Activated CD4-positive, alpha-beta memory T cell treated with anti-CD3 and anti-CD28 coated beads for 36 hours (primary cell): ENCODE results near the gene MSH6. TPM values are rescaled to one million over a fixed set of nuclear protein-coding genes. Genes with fewer than 3 reads are reported as not detected.
A peak's percentile ranks its signal among the peaks of the same experiment; 100 is the strongest.

ENCODE experiments used
- CTCF ChIA-PET: fragments of 350-600 bp; sonication (Branson Sonifier 250); formaldehyde crosslinking; loops from one replicate; lab custom pipeline; 2021; ENCODE audit warnings: antibody characterized with exemption, inconsistent platforms; lab: Charles Lee
- POLR2A ChIA-PET: fragments of 350-600 bp; sonication (Branson Sonifier 250); formaldehyde crosslinking; loops from one replicate; lab custom pipeline; 2021; ENCODE audit warnings: antibody characterized with exemption; lab: Charles Lee
- DNase-seq: peaks from one replicate; pipeline ENCODE4 v3.0.0-alpha.2; 2020
- H3K27ac Mint-ChIP-seq: one replicate; pipeline ENCODE4 v1.8.0; 2021; ENCODE audit warnings: mixed read lengths
- H3K27me3 Mint-ChIP-seq: one replicate; pipeline ENCODE4 v1.8.0; 2021; ENCODE audit warnings: mixed read lengths
- H3K36me3 Mint-ChIP-seq: one replicate; pipeline ENCODE4 v1.8.0; 2021; ENCODE audit warnings: mixed read lengths
- H3K4me1 Mint-ChIP-seq: one replicate; pipeline ENCODE4 v1.8.0; 2021; ENCODE audit warnings: low read depth, mixed read lengths
- H3K4me3 Mint-ChIP-seq: one replicate; pipeline ENCODE4 v1.8.0; 2021; ENCODE audit warnings: mild to moderate bottlenecking, mixed read lengths
- H3K9me3 Mint-ChIP-seq: one replicate; pipeline ENCODE4 v1.8.0; 2021; ENCODE audit warnings: mixed read lengths
- intact Hi-C: fragments of 100-400 bp; cut with micrococcal nuclease; formaldehyde crosslinking; loops from one replicate; pipeline ENCODE4 v1.15.1; 2023
- total RNA-seq, 2 experiments: library from RNA; stranded (reverse); gene quantifications; one replicate each; pipeline ENCODE4 v1.2.3, GENCODE V29; 2021

MSH6 gene
- total RNA-seq, 2 experiments from 2014 or later = 131 to 140 TPM

DNA sequence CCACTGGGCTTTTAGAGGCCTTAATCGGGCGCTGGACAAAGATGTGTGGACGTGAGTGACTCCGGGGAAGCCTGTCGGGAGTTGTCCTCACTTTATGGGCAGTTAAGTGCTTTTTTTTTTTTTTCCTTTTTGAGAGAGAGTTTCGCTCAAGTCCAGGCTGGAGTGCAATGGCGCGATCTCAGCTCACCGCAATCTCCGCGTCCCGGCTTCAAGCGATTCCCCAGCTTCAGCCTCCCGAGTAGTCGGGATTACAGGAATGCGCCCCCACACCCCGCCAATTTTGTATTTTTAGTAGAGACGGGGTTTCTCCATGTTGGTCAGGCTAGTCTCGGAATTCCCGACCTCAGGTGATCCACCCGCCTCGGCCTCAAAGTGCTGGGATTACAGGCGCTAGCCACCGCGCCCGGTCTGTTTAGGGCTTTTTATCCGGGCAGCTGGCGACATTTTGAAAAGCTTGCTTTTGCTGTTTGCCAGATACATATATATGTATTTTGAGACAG, 1.5 kb downstream of the MSH6 start:
- no peaks in the 10 kb centered on the region for H3K27me3 Mint-ChIP-seq
- ChIA-PET POLR2A (interaction anchor here (0.6 to 1.3 kb wide), 2 partner anchors 122 to 250 kb away, joined by 3 to 4 read pairs; partner anchors contain the start of gene FBXO11), CTCF (interaction anchor here (1.4 to 2.2 kb wide), 2 partner anchors 16 to 122 kb away, joined by 4 to 6 read pairs; no protein-coding TSS in a partner anchor)
- peaks cover 22% of the 10 kb centered on the region for H3K4me1 Mint-ChIP-seq
- no peaks in the 10 kb centered on the region for H3K9me3 Mint-ChIP-seq
- DNase-seq = no peak
- H3K4me3 Mint-ChIP-seq = peak overlapping the region; percentile 89
- peaks cover 15% of the 10 kb centered on the region for H3K36me3 Mint-ChIP-seq
- no peak overlapping the region for H3K27ac Mint-ChIP-seq
- intact Hi-C loops = no loop called here

GRCh38 chr2:47785986-47786385, 3.0 kb downstream of the MSH6 start:
- POLR2A ChIA-PET = no interaction called here

DNA sequence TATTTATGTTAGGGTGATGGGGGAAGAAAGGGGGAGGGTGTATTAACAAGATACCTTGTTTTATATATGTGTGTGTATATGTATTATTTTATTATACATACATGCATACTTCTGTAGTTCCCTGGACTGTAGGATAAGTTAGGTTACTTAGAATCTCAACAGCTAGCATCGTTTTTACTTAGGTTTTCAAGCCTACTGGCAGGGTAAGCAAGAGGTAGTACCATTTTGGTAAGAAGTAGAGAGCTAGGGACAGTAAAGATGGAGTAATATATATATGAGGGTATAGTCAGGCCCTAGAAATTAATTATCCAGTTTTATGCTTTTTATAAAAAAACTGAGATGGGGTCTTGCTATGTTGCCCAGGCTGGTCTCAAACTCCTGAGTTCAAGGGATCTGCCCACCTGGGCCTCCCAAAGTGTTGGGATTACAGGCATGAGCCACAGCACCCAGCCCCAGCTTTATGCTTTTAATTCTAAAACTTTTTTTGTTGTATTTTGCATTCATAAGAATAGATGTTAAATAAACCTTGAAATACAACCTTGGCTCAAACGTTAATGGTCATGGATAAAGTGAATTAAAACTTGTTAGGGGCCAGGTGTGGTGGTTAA, 13.2 kb downstream of the MSH6 start:
- Mint-ChIP-seq H3K4me3 (no peak overlapping the region), H3K9me3 (no peaks in the 10 kb centered on the region), H3K27me3 (no peaks in the 10 kb centered on the region), H3K27ac (no peak overlapping the region), H3K36me3 (peaks cover 59% of the 10 kb centered on the region), H3K4me1 (peaks cover under 1% of the 10 kb centered on the region)
- CTCF ChIA-PET = interaction anchor here (1.4 kb wide), 1 partner anchor 12 kb away, joined by 3 read pairs; no protein-coding TSS in a partner anchor
- DNase-seq = no peak
- intact Hi-C loops = no loop called here
- POLR2A ChIA-PET = interaction anchor here (0.7 to 1.1 kb wide), 2 partner anchors 13 kb away, joined by 3 read pairs; no protein-coding TSS in a partner anchor

More at GRCh38 chr2:47785986-47786385, 3.0 kb downstream of the MSH6 start:
- Mint-ChIP-seq H3K36me3 (peaks cover 20% of the 10 kb centered on the region), H3K4me3 (peak overlapping the region; percentile 2), H3K4me1 (peaks cover 25% of the 10 kb centered on the region), H3K27ac (peak overlapping the region; percentile 1), H3K9me3 (no peaks in the 10 kb centered on the region), H3K27me3 (no peaks in the 10 kb centered on the region)
- intact Hi-C loops = no loop called here
- DNase-seq = no peak
- CTCF ChIA-PET = interaction anchor here (0.7 kb wide), 1 partner anchor 11 kb away, joined by 3 read pairs; no protein-coding TSS in a partner anchor

DNA sequence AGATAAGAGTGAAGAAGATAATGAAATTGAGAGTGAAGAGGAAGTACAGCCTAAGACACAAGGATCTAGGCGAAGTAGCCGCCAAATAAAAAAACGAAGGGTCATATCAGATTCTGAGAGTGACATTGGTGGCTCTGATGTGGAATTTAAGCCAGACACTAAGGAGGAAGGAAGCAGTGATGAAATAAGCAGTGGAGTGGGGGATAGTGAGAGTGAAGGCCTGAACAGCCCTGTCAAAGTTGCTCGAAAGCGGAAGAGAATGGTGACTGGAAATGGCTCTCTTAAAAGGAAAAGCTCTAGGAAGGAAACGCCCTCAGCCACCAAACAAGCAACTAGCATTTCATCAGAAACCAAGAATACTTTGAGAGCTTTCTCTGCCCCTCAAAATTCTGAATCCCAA, 15.7 kb downstream of the MSH6 start:
- POLR2A ChIA-PET = no interaction called here
- H3K9me3 Mint-ChIP-seq = peaks cover 9% of the 10 kb centered on the region
- CTCF ChIA-PET = no interaction called here

GRCh38 chr2:47799031-47799609, 16.2 kb downstream of the MSH6 start:
- H3K27ac Mint-ChIP-seq = peak overlapping the region; percentile 61
- DNase-seq = no peak
- no peak overlapping the region for H3K4me3 Mint-ChIP-seq
- intact Hi-C loops = no loop called here
- H3K9me3 Mint-ChIP-seq = peaks cover 9% of the 10 kb centered on the region
- POLR2A ChIA-PET = no interaction called here
- H3K4me1 Mint-ChIP-seq = peaks cover 8% of the 10 kb centered on the region
- no peaks in the 10 kb centered on the region for H3K27me3 Mint-ChIP-seq
- H3K36me3 Mint-ChIP-seq = peaks cover 83% of the 10 kb centered on the region
- CTCF ChIA-PET = no interaction called here

More for the DNA sequence above, 15.7 kb downstream of the MSH6 start:
- H3K36me3 Mint-ChIP-seq = peaks cover 78% of the 10 kb centered on the region
- no peak overlapping the region for H3K4me3 Mint-ChIP-seq
- peaks cover 5% of the 10 kb centered on the region for H3K4me1 Mint-ChIP-seq
- no peak for DNase-seq
- intact Hi-C loops = no loop called here
- no peaks in the 10 kb centered on the region for H3K27me3 Mint-ChIP-seq
- peak overlapping the region; percentile 18 for H3K27ac Mint-ChIP-seq

DNA sequence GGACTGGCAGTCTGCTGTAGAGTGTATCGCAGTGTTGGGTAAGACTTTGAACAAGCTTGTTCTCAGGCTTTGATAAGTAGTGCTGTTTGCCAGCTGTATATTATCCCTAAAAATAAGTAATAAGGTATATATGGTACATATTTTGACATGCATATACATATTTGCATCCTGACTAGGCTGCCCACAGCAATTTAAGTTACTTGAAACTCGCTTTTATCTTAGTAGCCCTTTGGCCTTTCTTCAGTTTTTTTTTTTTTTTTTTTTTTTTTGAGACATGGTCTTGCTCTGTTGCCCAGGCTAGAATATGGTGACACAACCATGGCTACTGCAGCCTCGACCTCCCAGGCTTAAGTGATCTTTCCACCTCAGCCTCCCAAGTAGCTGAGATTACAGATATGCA, 18.2 kb downstream of the MSH6 start:
- peaks cover 9% of the 10 kb centered on the region for H3K9me3 Mint-ChIP-seq
- no peak for DNase-seq
- no peak overlapping the region for H3K4me3 Mint-ChIP-seq
- ChIA-PET CTCF (no interaction called here), POLR2A (interaction anchor here (1.3 kb wide), 1 partner anchor 19 kb away, joined by 4 read pairs; no protein-coding TSS in a partner anchor)
- H3K27me3 Mint-ChIP-seq = no peaks in the 10 kb centered on the region
- peaks cover 8% of the 10 kb centered on the region for H3K4me1 Mint-ChIP-seq
- H3K36me3 Mint-ChIP-seq = peaks cover 89% of the 10 kb centered on the region
- intact Hi-C loops = no loop called here
- H3K27ac Mint-ChIP-seq = no peak overlapping the region

- ChIA-PET CTCF (no interaction called here), POLR2A (interaction anchor here (0.9 to 1.9 kb wide), 2 partner anchors 14 to 20 kb away, joined by 3 to 9 read pairs; partner anchors contain the start of gene MSH6)
- intact Hi-C loops = no loop called here
- Mint-ChIP-seq H3K27me3 (no peaks in the 10 kb centered on the region), H3K4me1 (peaks cover 15% of the 10 kb centered on the region), H3K4me3 (no peak overlapping the region), H3K36me3 (peaks cover 92% of the 10 kb centered on the region), H3K27ac (peak overlapping the region; percentile 21), H3K9me3 (peaks cover 9% of the 10 kb centered on the region)
- no peak for DNase-seq
Measured at GRCh38 chr2:47803363-47803762, 20.4 kb downstream of the MSH6 start.

GRCh38 chr2:47803770-47804169, 20.8 kb downstream of the MSH6 start:
- Mint-ChIP-seq H3K36me3 (peaks cover 90% of the 10 kb centered on the region), H3K4me1 (peaks cover 19% of the 10 kb centered on the region), H3K9me3 (peaks cover 9% of the 10 kb centered on the region), H3K4me3 (no peak overlapping the region), H3K27me3 (no peaks in the 10 kb centered on the region), H3K27ac (peak overlapping the region; percentile 21)
- POLR2A ChIA-PET = interaction anchor here (0.9 to 1.9 kb wide), 2 partner anchors 14 to 20 kb away, joined by 3 to 9 read pairs; partner anchors contain the start of gene MSH6
- CTCF ChIA-PET = no interaction called here
- DNase-seq = no peak
- intact Hi-C loops = no loop called here

DNA sequence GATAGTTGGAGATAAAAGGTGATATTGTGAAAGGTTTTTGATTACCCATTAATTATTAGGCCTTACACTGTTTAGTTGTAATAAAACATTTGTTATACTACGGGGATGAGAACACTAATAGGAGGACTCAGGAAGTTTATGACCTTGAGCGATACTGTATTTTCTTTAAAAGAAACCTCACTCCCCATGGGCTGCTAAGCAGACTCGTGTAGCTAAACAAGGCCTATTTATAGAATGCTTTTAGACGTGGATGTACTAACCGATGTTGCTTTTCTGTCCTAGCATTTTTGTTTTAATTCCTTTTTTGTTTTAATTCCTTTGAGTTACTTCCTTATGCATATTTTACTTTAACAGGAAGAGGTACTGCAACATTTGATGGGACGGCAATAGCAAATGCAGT, 22.9 kb downstream of the MSH6 start:
- H3K4me3 Mint-ChIP-seq = no peak overlapping the region
- no peaks in the 10 kb centered on the region for H3K27me3 Mint-ChIP-seq
- no peak for DNase-seq
- peak overlapping the region; percentile 28 for H3K27ac Mint-ChIP-seq
- ChIA-PET POLR2A (no interaction called here), CTCF (no interaction called here)
- H3K4me1 Mint-ChIP-seq = peaks cover 24% of the 10 kb centered on the region
- peaks cover 9% of the 10 kb centered on the region for H3K9me3 Mint-ChIP-seq
- intact Hi-C loops = no loop called here
- H3K36me3 Mint-ChIP-seq = peaks cover 72% of the 10 kb centered on the region

- no peaks in the 10 kb centered on the region for H3K27me3 Mint-ChIP-seq
- intact Hi-C loops = no loop called here
- POLR2A ChIA-PET = interaction anchor here (0.5 kb wide), 1 partner anchor 13 kb away, joined by 3 read pairs; no protein-coding TSS in a partner anchor
Measured at GRCh38 chr2:47808614-47809013, 25.7 kb downstream of the MSH6 start.

GRCh38 chr2:47809903-47810302, 27.0 kb downstream of the MSH6 start:
- ChIA-PET CTCF (no interaction called here), POLR2A (no interaction called here)
- Mint-ChIP-seq H3K36me3 (peaks cover 53% of the 10 kb centered on the region), H3K9me3 (no peaks in the 10 kb centered on the region), H3K27me3 (no peaks in the 10 kb centered on the region), H3K4me3 (no peak overlapping the region), H3K27ac (no peak overlapping the region), H3K4me1 (peaks cover 24% of the 10 kb centered on the region)
- no peak for DNase-seq
- intact Hi-C loops = no loop called here

More at GRCh38 chr2:47808614-47809013, 25.7 kb downstream of the MSH6 start:
- CTCF ChIA-PET = interaction anchor here (1.2 to 1.5 kb wide), 3 partner anchors 10 to 298 kb away, joined by 3 to 4 read pairs (median 3); no protein-coding TSS in a partner anchor
- Mint-ChIP-seq H3K9me3 (peaks cover under 1% of the 10 kb centered on the region), H3K27ac (peak overlapping the region; percentile 73), H3K36me3 (peaks cover 57% of the 10 kb centered on the region), H3K4me1 (peaks cover 28% of the 10 kb centered on the region), H3K4me3 (no peak overlapping the region)
- DNase-seq = no peak

- POLR2A ChIA-PET = no interaction called here
- no peak for DNase-seq
- peaks cover 24% of the 10 kb centered on the region for H3K4me1 Mint-ChIP-seq
- CTCF ChIA-PET = no interaction called here
- intact Hi-C loops = no loop called here
- H3K4me3 Mint-ChIP-seq = no peak overlapping the region
- H3K36me3 Mint-ChIP-seq = peaks cover 46% of the 10 kb centered on the region
- H3K9me3 Mint-ChIP-seq = no peaks in the 10 kb centered on the region
- peak overlapping the region; percentile 50 for H3K27ac Mint-ChIP-seq
- no peaks in the 10 kb centered on the region for H3K27me3 Mint-ChIP-seq
Measured at GRCh38 chr2:47810850-47811249, 27.9 kb downstream of the MSH6 start.
